GM08714 (cell line): ENCODE measurements around the gene NOL4.
A peak's percentile ranks its signal among the peaks of the same experiment; 100 is the strongest.

Experiments used
- H3K4me3 ChIP-seq: fragments of 200-500 bp; sonication (Bioruptor generic); 2 replicates; pipeline ENCODE4 v1.5.1; 2014; ENCODE audit warnings: mild to moderate bottlenecking, low read length, inconsistent platforms
- ZNF274 ChIP-seq: IDR thresholded peaks from 2 replicates; pipeline ENCODE4 v1.6.1; 2012; ENCODE audit warnings: mild to moderate bottlenecking, low read depth, low read length

NOL4 gene

GRCh38 chr18:34221971-34222306, 2.8 kb downstream of the NOL4 start:
- peak overlapping the region; percentile 8 for H3K4me3 ChIP-seq
- TF ChIP-seq ZNF274, result no peak

- no peak for TF ChIP-seq ZNF274
- H3K4me3 ChIP-seq, result no peak overlapping the region
These were observed 4.5 kb downstream of the NOL4 start for GRCh38 chr18:34220081-34220815.

GRCh38 chr18:34219651-34220050, 5.1 kb downstream of the NOL4 start:
- H3K4me3 ChIP-seq, result no peak overlapping the region
- TF ChIP-seq ZNF274, result no peak

GRCh38 chr18:34212511-34212910, 12.2 kb downstream of the NOL4 start:
- TF ChIP-seq ZNF274, result no peak

GRCh38 chr18:34207344-34207851, 17.3 kb downstream of the NOL4 start:
- TF ChIP-seq ZNF274, result no peak
- H3K4me3 ChIP-seq, result no peak overlapping the region

More at GRCh38 chr18:34212511-34212910, 12.2 kb downstream of the NOL4 start:
- H3K4me3 ChIP-seq, result no peak overlapping the region

GRCh38 chr18:34203866-34204265, 20.8 kb downstream of the NOL4 start:
- no peak for TF ChIP-seq ZNF274
- H3K4me3 ChIP-seq, result no peak overlapping the region

- no peak overlapping the region for H3K4me3 ChIP-seq
- no peak for TF ChIP-seq ZNF274
These were observed 28.5 kb downstream of the NOL4 start for GRCh38 chr18:34196256-34196655.

- TF ChIP-seq ZNF274, result no peak
- H3K4me3 ChIP-seq, result no peak overlapping the region
These were observed 30.5 kb downstream of the NOL4 start for GRCh38 chr18:34194239-34194638.

GRCh38 chr18:34189656-34190435, 34.9 kb downstream of the NOL4 start:
- no peak overlapping the region for H3K4me3 ChIP-seq
- TF ChIP-seq ZNF274, result no peak
